AG04450 (cell line): ENCODE results near the gene NCCRP1. TPM values are rescaled to one million over a fixed set of nuclear protein-coding genes. Genes with fewer than 3 reads are reported as not detected.

ENCODE experiments used
- CTCF ChIA-PET: fragments of 300-600, 350-600 bp; formaldehyde crosslinking; extraction: SDS; loops from one replicate; lab custom pipeline; 2022; ENCODE audit warnings: antibody characterized with exemption, inconsistent platforms; lab: Charles Lee
- POLR2A ChIA-PET: fragments of 350-600 bp; formaldehyde crosslinking; extraction: SDS; loops from one replicate; lab custom pipeline; 2021; ENCODE audit warnings: antibody characterized with exemption, inconsistent platforms; lab: Yijun Ruan, JAX
- DNase-seq: peaks from one replicate; pipeline ENCODE4 v3.0.0-alpha.2; 2011; ENCODE audit warnings: low read depth, low spot score
- H3K27ac ChIP-seq: one replicate; pipeline ENCODE4 v1.5.1; 2012; ENCODE audit warnings: low read depth, low read length, control low read depth
- H3K27me3 ChIP-seq: one replicate; pipeline ENCODE4 v1.6.0; 2012; ENCODE audit warnings: low read length; ENCODE audit not compliant: control insufficient read depth, insufficient read depth
- H3K4me3 ChIP-seq: 2 replicates; pipeline ENCODE4 v1.5.1; 2011; ENCODE audit warnings: mild to moderate bottlenecking, low read depth, low read length, control low read depth
- H3K9me3 ChIP-seq: 2 replicates; pipeline ENCODE4 v1.5.1; 2012; ENCODE audit warnings: low read length; ENCODE audit not compliant: control insufficient read depth, insufficient read depth
- polyA plus RNA-seq: library from polyadenylated mRNA; depleted of rRNA; stranded (reverse); fragments of >200 nt; gene quantifications from 2 replicates; pipeline ENCODE4 v1.2.3, GENCODE V29; 2011
- TF ChIP-seq, protein P1 (sequence below): IDR thresholded peaks from 2 replicates; pipeline ENCODE4 v1.5.1; 2011; ENCODE audit warnings: low read depth, low read length, control low read depth, inconsistent platforms

NCCRP1 gene
- polyA plus RNA-seq, 1 experiment: not detected

DNA sequence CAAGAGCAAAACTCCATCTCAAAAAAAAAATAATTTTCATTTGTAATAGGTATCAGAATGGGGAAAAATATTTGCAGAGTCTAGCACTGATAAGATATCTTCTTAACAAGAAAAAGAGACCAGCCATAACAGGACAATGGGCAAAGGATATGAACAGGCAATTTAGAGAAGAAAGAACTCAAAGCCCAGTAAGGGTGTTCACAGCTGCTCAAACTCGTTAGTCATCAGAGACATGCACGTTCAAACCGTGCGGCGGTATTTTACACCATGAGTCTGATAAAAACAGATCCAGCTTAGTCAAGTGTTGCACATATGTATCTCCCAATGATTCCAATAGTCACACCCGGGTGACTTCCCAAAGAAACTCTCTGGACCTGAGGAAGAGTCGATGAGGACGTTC lies 13.7 kb upstream of the NCCRP1 start:
- H3K4me3 ChIP-seq: no peak overlapping the region
- ChIA-PET CTCF (interaction anchor here (0.6 kb wide), 1 partner anchor 8 kb away, joined by 8 read pairs; no protein-coding TSS in a partner anchor), POLR2A (no interaction called here)
- no peaks in the 10 kb centered on the region for H3K27me3 ChIP-seq
- no peak overlapping the region for H3K27ac ChIP-seq
- TF ChIP-seq, protein P1, sequence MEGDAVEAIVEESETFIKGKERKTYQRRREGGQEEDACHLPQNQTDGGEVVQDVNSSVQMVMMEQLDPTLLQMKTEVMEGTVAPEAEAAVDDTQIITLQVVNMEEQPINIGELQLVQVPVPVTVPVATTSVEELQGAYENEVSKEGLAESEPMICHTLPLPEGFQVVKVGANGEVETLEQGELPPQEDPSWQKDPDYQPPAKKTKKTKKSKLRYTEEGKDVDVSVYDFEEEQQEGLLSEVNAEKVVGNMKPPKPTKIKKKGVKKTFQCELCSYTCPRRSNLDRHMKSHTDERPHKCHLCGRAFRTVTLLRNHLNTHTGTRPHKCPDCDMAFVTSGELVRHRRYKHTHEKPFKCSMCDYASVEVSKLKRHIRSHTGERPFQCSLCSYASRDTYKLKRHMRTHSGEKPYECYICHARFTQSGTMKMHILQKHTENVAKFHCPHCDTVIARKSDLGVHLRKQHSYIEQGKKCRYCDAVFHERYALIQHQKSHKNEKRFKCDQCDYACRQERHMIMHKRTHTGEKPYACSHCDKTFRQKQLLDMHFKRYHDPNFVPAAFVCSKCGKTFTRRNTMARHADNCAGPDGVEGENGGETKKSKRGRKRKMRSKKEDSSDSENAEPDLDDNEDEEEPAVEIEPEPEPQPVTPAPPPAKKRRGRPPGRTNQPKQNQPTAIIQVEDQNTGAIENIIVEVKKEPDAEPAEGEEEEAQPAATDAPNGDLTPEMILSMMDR: no peak
- H3K9me3 ChIP-seq: no peaks in the 10 kb centered on the region
- no peak for DNase-seq

DNA sequence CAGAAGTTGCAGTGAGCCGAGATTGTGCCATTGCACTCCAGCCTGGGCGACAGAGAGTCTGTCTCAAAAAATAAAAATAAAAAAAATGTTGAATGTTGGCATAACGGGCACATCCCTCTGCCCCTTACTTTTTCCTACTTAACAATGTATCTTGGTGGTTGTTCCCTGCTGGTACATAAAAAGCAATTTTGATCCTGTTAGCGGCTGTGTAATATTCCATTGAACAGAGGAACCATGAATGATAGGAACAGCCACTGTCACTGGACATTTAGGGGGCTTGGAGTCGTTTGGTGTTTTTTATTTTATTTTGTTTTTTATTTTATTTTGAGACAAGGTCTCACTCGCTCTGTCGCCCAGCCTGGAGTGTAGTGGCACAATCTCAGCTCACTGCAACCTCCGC lies 10.4 kb upstream of the NCCRP1 start:
- Histone ChIP-seq H3K4me3 (no peak overlapping the region), H3K9me3 (no peaks in the 10 kb centered on the region), H3K27ac (no peak overlapping the region), H3K27me3 (peaks cover 3% of the 10 kb centered on the region)
- ChIA-PET POLR2A (interaction anchor here (1.1 kb wide), 1 partner anchor 20 kb away, joined by 3 read pairs; no protein-coding TSS in a partner anchor), CTCF (interaction anchor here (0.6 to 2.4 kb wide), 11 partner anchors 25 to 227 kb away, joined by 3 to 17 read pairs (median 3); no protein-coding TSS in a partner anchor)
- TF ChIP-seq, protein P1: no peak
- DNase-seq: no peak

DNA sequence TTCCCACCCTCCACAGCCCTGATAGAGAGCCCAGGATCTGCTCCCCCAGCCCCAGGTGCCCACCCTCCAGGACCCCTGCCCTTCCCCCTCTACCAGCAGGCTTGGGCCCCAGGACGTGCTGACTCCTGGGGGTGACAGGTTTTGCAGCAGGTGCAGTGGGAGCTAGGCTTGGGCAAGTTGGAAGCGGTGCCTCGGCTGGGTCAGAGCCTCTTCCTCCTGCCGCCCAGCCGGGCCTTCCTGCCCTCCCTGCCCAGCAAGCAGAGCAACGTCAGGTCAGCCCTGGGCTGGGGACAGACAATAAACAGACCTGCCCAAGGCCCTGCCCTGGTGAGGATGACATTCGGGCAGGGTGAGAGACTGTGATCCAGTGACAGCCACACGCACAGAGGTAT lies 9.2 kb upstream of the NCCRP1 start:
- no peak for DNase-seq
- Histone ChIP-seq H3K27ac (no peak overlapping the region), H3K9me3 (no peaks in the 10 kb centered on the region), H3K4me3 (no peak overlapping the region), H3K27me3 (peaks cover 3% of the 10 kb centered on the region)
- POLR2A ChIA-PET: no interaction called here
- CTCF ChIA-PET: interaction anchor here (0.6 to 2.4 kb wide), 10 partner anchors 16 to 228 kb away, joined by 3 to 17 read pairs (median 3); partner anchors contain the start of gene SYCN
- TF ChIP-seq, protein P1: no peak

DNA sequence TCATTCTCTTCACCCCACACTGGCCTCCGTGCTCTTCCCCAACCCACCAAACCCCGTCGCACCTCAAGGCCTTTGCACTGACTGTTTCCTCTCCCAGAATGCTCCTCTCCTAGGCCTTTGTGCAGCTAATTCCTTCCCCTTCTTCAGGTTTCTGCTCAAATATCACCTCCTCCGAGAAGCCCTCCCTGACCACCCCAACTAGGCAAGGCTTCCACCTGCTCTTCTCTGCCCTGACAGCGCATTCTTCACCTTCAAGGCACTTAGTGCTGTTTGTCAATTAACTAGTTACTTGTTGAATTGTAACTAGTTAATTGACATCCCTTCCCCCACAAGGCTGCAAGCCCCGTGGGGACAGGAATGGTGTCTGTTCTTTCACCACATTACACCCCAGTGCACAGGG lies 7.8 kb upstream of the NCCRP1 start:
- H3K4me3 ChIP-seq: no peak overlapping the region
- CTCF ChIA-PET: interaction anchor here (0.6 to 0.7 kb wide), 2 partner anchors 9 to 87 kb away, joined by 3 to 4 read pairs; no protein-coding TSS in a partner anchor
- no peak for DNase-seq
- no peak overlapping the region for H3K27ac ChIP-seq
- POLR2A ChIA-PET: no interaction called here
- peaks cover 6% of the 10 kb centered on the region for H3K27me3 ChIP-seq
- H3K9me3 ChIP-seq: no peaks in the 10 kb centered on the region
- TF ChIP-seq, protein P1: no peak

DNA sequence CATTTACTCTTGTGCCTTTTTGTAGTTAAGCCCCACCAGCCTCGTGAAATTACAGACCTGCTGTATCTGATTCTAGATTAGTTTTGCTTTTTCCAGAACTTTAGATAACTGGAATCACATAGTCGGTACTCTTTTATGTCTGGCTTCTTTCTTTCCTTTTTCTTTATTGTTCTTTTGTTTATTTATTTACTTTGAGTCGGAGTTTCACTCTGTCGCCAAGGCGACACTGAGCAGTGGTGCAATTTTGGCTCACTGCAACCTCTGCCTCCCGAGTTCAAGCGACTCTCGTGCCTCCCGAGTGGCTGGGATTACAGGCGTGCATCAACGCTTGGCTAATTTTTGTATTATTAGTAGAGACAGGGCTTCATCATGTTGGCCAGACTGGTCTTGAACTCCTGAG lies 6.0 kb upstream of the NCCRP1 start:
- Histone ChIP-seq H3K9me3 (no peaks in the 10 kb centered on the region), H3K27me3 (peaks cover 16% of the 10 kb centered on the region), H3K27ac (no peak overlapping the region), H3K4me3 (no peak overlapping the region)
- TF ChIP-seq, protein P1: no peak
- DNase-seq: no peak
- POLR2A ChIA-PET: no interaction called here
- CTCF ChIA-PET: interaction anchor here (0.9 kb wide), 1 partner anchor 68 kb away, joined by 3 read pairs; no protein-coding TSS in a partner anchor
